ENCODE measurements around the gene ATP2B2. TPM values are rescaled to one million over a fixed set of nuclear protein-coding genes. Genes with fewer than 3 reads are reported as not detected.

Gene ATP2B2
- total and polyA plus RNA-seq, 2 experiments from 2014 or later: 0.66 to 1.8 TPM

DNA sequence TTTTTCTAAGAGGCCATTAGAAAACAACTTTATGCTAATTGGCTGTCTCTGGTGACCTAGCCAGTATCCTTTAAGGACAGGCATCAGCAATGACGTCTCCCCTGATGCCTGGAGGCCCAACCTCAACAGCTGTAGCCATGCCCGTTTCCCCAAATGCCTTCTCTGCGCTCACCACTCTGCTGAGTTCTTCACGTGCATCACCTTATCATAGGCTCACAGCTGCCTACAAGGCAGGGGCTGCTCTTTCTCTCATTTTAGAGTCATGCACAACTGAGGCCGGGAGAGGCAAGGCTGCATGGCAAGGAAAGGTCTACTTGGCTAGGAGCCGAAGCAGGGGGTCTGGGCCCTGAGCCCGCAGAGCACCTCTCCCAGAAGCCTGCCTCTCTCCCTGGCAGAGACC, 140.6 kb downstream of the ATP2B2 start:
- no peak for TF ChIP-seq EZH2 (IDR thresholded peaks at IDR 0.05; ENCODE audit: borderline replicate concordance)
- TF ChIP-seq, protein P1, sequence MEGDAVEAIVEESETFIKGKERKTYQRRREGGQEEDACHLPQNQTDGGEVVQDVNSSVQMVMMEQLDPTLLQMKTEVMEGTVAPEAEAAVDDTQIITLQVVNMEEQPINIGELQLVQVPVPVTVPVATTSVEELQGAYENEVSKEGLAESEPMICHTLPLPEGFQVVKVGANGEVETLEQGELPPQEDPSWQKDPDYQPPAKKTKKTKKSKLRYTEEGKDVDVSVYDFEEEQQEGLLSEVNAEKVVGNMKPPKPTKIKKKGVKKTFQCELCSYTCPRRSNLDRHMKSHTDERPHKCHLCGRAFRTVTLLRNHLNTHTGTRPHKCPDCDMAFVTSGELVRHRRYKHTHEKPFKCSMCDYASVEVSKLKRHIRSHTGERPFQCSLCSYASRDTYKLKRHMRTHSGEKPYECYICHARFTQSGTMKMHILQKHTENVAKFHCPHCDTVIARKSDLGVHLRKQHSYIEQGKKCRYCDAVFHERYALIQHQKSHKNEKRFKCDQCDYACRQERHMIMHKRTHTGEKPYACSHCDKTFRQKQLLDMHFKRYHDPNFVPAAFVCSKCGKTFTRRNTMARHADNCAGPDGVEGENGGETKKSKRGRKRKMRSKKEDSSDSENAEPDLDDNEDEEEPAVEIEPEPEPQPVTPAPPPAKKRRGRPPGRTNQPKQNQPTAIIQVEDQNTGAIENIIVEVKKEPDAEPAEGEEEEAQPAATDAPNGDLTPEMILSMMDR (IDR thresholded peaks at IDR 0.05; ENCODE audit: poor library complexity): no peak
- no peak for TF ChIP-seq EZH2phosphoT487 (IDR thresholded peaks at IDR 0.05; ENCODE audit: low read depth, severe bottlenecking, unreplicated experiment)
- no peaks in the 10 kb centered on the region for H3K27me3 ChIP-seq
- DNase-seq (ENCODE audit: low spot score): no peak
- no peaks in the 10 kb centered on the region for H3K9me3 ChIP-seq (ENCODE audit: low read depth)
- H3K4me1 ChIP-seq (ENCODE audit: insufficient read depth): no peaks in the 10 kb centered on the region
- H3K9me2 ChIP-seq (replicated peaks; ENCODE audit: insufficient read depth): no peaks in the 10 kb centered on the region
- H3K4me2 ChIP-seq: no peak overlapping the region
- no peak overlapping the region for H3K4me3 ChIP-seq
- H3K36me3 ChIP-seq (replicated peaks; ENCODE audit: insufficient read depth, low read depth): no peaks in the 10 kb centered on the region
- no peak overlapping the region for H2AFZ ChIP-seq
- H3K79me2 ChIP-seq: no peaks in the 10 kb centered on the region
- WGBS (ENCODE audit: low lambda C conversion rate, missing lambda C conversion rate): 86% methylated on average over 6 of the region's 7 CpGs
- no peaks in the 10 kb centered on the region for H4K20me1 ChIP-seq (ENCODE audit: insufficient read depth, poor library complexity, severe bottlenecking)
- H3K27ac ChIP-seq: no peak overlapping the region

DNA sequence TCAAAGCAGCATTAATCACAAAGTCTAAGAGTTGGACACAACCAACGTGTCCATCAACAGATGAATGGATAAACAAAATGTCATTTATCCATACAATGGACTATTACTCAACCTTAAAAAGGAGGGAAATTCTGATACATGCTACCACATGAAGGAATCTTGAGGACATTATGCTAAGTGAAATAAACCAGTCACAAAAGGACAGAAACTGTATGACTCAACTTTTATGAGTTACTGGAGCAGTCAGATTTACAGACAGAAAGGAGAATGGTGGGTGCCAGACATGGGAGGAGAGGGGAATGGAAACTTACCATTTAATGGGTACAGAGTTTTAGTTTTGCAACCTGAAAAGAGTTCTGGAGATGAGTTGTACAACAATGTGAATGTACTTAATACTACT, 141.5 kb downstream of the ATP2B2 start:
- Histone ChIP-seq H4K20me1 (ENCODE audit: insufficient read depth, poor library complexity, severe bottlenecking) (no peaks in the 10 kb centered on the region), H2AFZ (no peak overlapping the region), H3K27ac (no peak overlapping the region), H3K36me3 (replicated peaks; ENCODE audit: insufficient read depth, low read depth) (no peaks in the 10 kb centered on the region), H3K27me3 (no peaks in the 10 kb centered on the region), H3K4me3 (no peak overlapping the region), H3K9me2 (replicated peaks; ENCODE audit: insufficient read depth) (no peaks in the 10 kb centered on the region), H3K4me2 (no peak overlapping the region), H3K4me1 (ENCODE audit: insufficient read depth) (no peaks in the 10 kb centered on the region), H3K79me2 (no peaks in the 10 kb centered on the region), H3K9me3 (ENCODE audit: low read depth) (no peaks in the 10 kb centered on the region)
- DNase-seq (ENCODE audit: low spot score): no peak
- WGBS (ENCODE audit: low lambda C conversion rate, missing lambda C conversion rate): 74% methylated on average over 1 of the region's 1 CpG
- TF ChIP-seq, protein P1 (IDR thresholded peaks at IDR 0.05; ENCODE audit: poor library complexity): no peak
- TF ChIP-seq EZH2phosphoT487 (IDR thresholded peaks at IDR 0.05; ENCODE audit: low read depth, severe bottlenecking, unreplicated experiment) (no peak), EZH2 (IDR thresholded peaks at IDR 0.05; ENCODE audit: borderline replicate concordance) (no peak)

DNA sequence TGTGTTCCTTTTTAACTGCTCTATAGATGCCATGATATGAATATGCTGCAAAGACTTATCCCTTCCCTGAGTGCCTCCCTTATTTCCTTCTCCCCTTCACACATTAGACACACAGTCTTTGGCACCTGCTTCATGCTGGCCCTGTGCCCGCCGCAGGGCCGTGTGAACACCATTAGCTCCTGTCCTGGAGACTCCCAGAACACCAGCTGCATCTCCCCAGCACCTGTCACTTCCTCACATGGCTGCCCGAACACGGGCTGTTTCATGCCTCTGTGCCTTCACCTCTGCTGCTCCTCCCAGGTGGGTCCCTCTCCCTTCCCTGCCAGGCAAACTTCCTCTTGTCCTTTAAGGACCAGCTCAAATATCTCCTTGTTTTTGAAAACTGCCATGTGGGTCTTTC, 144.0 kb downstream of the ATP2B2 start:
- no peak overlapping the region for H3K4me2 ChIP-seq
- no peak overlapping the region for H2AFZ ChIP-seq
- H4K20me1 ChIP-seq (ENCODE audit: insufficient read depth, poor library complexity, severe bottlenecking): no peaks in the 10 kb centered on the region
- no peaks in the 10 kb centered on the region for H3K4me1 ChIP-seq (ENCODE audit: insufficient read depth)
- no peak overlapping the region for H3K4me3 ChIP-seq
- H3K27me3 ChIP-seq: no peaks in the 10 kb centered on the region
- no peaks in the 10 kb centered on the region for H3K9me2 ChIP-seq (replicated peaks; ENCODE audit: insufficient read depth)
- no peak for DNase-seq (ENCODE audit: low spot score)
- WGBS (ENCODE audit: low lambda C conversion rate, missing lambda C conversion rate): 72% methylated on average over 5 of the region's 5 CpGs
- no peaks in the 10 kb centered on the region for H3K79me2 ChIP-seq
- no peak for TF ChIP-seq EZH2phosphoT487 (IDR thresholded peaks at IDR 0.05; ENCODE audit: low read depth, severe bottlenecking, unreplicated experiment)
- TF ChIP-seq EZH2 (IDR thresholded peaks at IDR 0.05; ENCODE audit: borderline replicate concordance): no peak
- TF ChIP-seq, protein P1 (IDR thresholded peaks at IDR 0.05; ENCODE audit: poor library complexity): no peak
- no peaks in the 10 kb centered on the region for H3K36me3 ChIP-seq (replicated peaks; ENCODE audit: insufficient read depth, low read depth)
- H3K27ac ChIP-seq: no peak overlapping the region
- no peaks in the 10 kb centered on the region for H3K9me3 ChIP-seq (ENCODE audit: low read depth)

DNA sequence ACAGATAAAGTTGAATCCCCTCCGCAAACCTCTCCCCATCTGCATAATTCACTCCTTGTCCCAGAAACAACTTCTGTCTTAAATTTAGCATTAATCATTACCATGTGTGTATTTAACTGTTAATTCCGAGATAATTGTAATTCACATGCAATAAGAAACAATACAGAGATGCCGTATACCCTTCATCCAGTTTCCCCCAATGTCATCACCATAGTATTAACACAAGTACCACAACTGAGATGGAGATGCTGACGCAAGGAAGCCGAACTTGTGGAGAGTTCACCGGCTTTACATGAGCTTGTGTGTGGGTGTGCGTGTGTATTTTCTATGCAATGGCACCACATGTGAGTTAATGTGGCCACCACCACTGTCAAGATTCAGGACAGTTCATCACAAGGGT, 144.9 kb downstream of the ATP2B2 start:
- WGBS (ENCODE audit: low lambda C conversion rate, missing lambda C conversion rate): 93% methylated on average over 7 of the region's 7 CpGs

More for the DNA sequence above, 144.9 kb downstream of the ATP2B2 start:
- no peak overlapping the region for H2AFZ ChIP-seq
- no peaks in the 10 kb centered on the region for H3K79me2 ChIP-seq
- TF ChIP-seq EZH2phosphoT487 (IDR thresholded peaks at IDR 0.05; ENCODE audit: low read depth, severe bottlenecking, unreplicated experiment): no peak
- TF ChIP-seq EZH2 (IDR thresholded peaks at IDR 0.05; ENCODE audit: borderline replicate concordance): no peak
- TF ChIP-seq, protein P1 (IDR thresholded peaks at IDR 0.05; ENCODE audit: poor library complexity): no peak
- H3K4me1 ChIP-seq (ENCODE audit: insufficient read depth): no peaks in the 10 kb centered on the region
- DNase-seq (ENCODE audit: low spot score): no peak
- H3K9me2 ChIP-seq (replicated peaks; ENCODE audit: insufficient read depth): no peaks in the 10 kb centered on the region
- H4K20me1 ChIP-seq (ENCODE audit: insufficient read depth, poor library complexity, severe bottlenecking): no peaks in the 10 kb centered on the region
- H3K27me3 ChIP-seq: no peaks in the 10 kb centered on the region
- no peak overlapping the region for H3K4me2 ChIP-seq
- no peak overlapping the region for H3K4me3 ChIP-seq
- H3K36me3 ChIP-seq (replicated peaks; ENCODE audit: insufficient read depth, low read depth): no peaks in the 10 kb centered on the region
- H3K9me3 ChIP-seq (ENCODE audit: low read depth): no peaks in the 10 kb centered on the region
- no peak overlapping the region for H3K27ac ChIP-seq
